DOHH2 (cell line): ENCODE data around the gene CLIP2.

Experiments used
- CTCF ChIP-seq: fragments of 200-600 bp; sonication (generic); IDR thresholded peaks from one replicate; pipeline ENCODE4 v1.5.1; 2014; ENCODE audit warnings: antibody characterized with exemption, mild to moderate bottlenecking, low read depth, low read length; ENCODE audit not compliant: poor library complexity, severe bottlenecking
- EZH2phosphoT487 ChIP-seq: fragments of 200-600 bp; sonication (generic); IDR thresholded peaks from 2 replicates; pipeline ENCODE4 v1.6.1; 2017; ENCODE audit warnings: borderline replicate concordance, mild to moderate bottlenecking, antibody characterized with exemption, low read length, moderate library complexity, mixed read lengths

DNA sequence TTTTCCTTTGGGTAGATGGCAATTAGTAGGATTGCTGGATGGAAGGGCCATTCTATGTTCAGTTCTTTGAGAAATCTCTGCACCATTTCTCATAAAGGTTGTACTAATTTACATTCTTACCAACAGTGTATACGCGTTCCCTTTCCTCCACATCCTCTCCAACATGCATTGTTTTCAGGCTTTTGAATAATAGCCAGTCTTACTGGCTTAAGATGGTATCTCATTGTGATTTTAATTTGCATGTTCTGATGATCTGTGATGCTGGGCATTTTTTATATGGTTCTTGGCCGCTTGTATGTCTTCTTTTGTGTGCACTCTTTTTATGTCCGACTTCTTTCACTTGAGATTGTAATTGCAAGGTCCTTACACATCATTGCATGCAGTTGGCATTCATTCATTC is 11.7 kb downstream of the CLIP2 start:
- TF ChIP-seq CTCF, result no peak
- no peak for TF ChIP-seq EZH2phosphoT487
